ENCODE results near the gene GKN1. TPM values are rescaled to one million over a fixed set of nuclear protein-coding genes. Genes with fewer than 3 reads are reported as not detected.

GKN1 gene
- total and polyA plus RNA-seq, 2 experiments from 2014 or later: not detected

DNA sequence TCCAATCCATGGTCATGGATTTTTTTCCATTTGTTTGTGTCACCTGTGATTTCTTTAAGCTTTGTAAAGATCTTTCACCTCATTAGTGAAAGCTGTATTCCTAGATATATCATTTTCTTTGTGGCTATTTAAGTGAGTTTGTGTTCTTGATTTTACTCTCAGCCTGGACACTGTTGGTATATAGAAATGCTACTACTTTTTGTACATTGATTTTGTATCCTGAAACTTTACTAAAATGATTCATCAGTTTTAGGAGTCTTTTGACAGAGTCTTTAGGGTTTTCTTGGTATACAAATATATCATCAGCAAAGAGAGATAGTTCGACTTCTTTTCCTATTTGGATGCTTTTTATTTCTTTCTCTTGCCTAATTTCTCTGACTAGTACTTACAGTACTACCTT is 34.1 kb upstream of the GKN1 start:
- Histone ChIP-seq H3K4me2 (ENCODE audit: unreplicated experiment) (no peak overlapping the region), H3K4me3 (no peak overlapping the region), H3K36me3 (ENCODE audit: low read depth) (no peaks in the 10 kb centered on the region), H3K79me2 (ENCODE audit: insufficient read depth) (no peaks in the 10 kb centered on the region), H3K9me2 (ENCODE audit: insufficient read depth) (no peaks in the 10 kb centered on the region), H3K9me3 (ENCODE audit: low read depth) (no peaks in the 10 kb centered on the region), H3K9ac (no peak overlapping the region), H3F3A (ENCODE audit: insufficient read depth) (peaks cover 5% of the 10 kb centered on the region; the same call in 1 of the 2 replicates), H3K27ac (no peak overlapping the region), H4K20me1 (ENCODE audit: insufficient read depth) (no peaks in the 10 kb centered on the region), H2AFZ (no peak overlapping the region), H3K4me1 (ENCODE audit: insufficient read depth) (peaks cover 23% of the 10 kb centered on the region), H3K27me3 (replicated peaks; ENCODE audit: insufficient read depth) (no peaks in the 10 kb centered on the region)
- no peak for DNase-seq
- 55 to 65% methylated on average over 1 of the region's 1 CpG for WGBS, 2 experiments (ENCODE audit: low coverage in 1 of 2, low lambda C conversion rate in 2 of 2, missing lambda C conversion rate in 2 of 2)
- in situ Hi-C loops (cut with MboI): no loop called here
- TF ChIP-seq EZH2 (IDR thresholded peaks at IDR 0.05; ENCODE audit: insufficient read depth, poor library complexity, severe bottlenecking): no peak
- TF ChIP-seq EZH2phosphoT487 (IDR thresholded peaks at IDR 0.05; ENCODE audit: insufficient read depth, low read depth): no peak

DNA sequence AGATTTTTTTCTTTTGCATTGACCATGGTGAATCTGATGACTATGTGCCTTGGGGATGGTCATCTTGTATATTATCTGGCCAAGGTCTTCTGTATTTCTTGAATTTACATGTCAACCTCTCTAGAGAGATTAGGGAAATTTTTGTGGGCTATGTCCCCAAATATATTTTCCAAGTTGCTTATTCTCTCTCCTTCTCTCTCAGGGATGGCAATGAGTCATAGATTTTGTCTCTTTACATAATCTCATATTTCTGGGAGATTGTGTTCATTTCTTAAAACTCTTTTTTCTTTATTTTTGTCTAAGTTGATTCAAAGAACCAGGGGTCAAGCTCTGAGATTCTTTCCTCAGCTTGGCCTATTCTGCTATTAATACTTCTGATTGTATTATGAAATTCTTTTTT is 31.6 kb upstream of the GKN1 start:
- H3K79me2 ChIP-seq (ENCODE audit: insufficient read depth): no peaks in the 10 kb centered on the region

DNA sequence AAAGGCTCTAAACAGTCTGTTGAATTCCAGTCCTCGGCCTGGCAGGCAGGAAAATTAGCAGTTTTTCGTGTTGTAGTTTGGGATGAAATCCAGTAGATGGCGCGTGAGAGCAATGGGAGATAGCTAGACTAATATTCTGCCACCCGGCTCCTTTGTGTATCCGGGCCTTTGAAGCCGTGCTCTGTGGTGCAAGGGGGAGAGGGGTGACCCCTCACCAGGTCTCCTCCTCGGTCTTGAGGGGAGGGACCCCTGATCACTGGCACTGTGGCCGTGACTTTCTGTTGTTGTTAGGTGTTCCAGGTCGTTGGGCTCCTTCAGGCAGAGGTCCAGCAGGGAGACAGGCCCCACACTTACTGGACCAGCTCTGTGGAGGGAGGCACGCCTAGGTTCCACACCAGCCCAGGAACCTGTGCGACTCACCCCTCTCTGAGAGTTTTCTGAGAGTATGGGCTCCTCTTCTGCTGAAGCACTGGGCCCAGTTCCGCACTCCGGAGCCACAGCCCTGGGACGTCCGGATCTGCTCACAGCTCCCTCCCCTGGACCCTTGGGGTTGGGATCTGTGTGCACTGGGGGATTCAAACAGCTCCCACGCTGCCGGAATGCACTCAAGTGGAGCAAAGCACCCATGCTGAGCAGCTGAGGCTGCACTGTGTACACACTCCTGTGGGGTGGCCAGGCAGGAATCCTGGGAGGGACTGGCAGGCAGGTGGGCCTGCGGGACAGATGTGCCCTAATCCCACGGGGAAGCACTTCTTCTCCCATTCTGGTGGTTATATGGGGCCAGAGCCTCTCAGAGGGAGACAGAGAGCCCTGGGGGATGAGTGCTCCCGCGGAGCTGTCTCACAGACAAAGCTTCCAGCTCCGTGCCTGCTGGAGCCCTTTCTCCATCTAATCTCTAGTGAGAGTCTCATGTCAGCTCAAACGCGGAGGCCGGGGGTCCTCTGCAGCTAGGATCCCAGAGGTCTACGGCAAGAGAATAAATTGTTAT is 30.6 kb upstream of the GKN1 start:
- Histone ChIP-seq H3K27ac (no peak overlapping the region), H2AFZ (peak overlapping the region; percentile 85), H3F3A (ENCODE audit: insufficient read depth) (no peaks in the 10 kb centered on the region), H3K79me2 (ENCODE audit: insufficient read depth) (no peaks in the 10 kb centered on the region), H3K4me2 (ENCODE audit: unreplicated experiment) (no peak overlapping the region), H3K4me1 (ENCODE audit: insufficient read depth) (no peaks in the 10 kb centered on the region), H4K20me1 (ENCODE audit: insufficient read depth) (no peaks in the 10 kb centered on the region), H3K9me3 (ENCODE audit: low read depth) (no peaks in the 10 kb centered on the region), H3K9ac (0 out of 2 replicates have a peak overlapping the region, but pooled peaks have one; percentile 23), H3K9me2 (ENCODE audit: insufficient read depth) (no peaks in the 10 kb centered on the region), H3K36me3 (ENCODE audit: low read depth) (no peaks in the 10 kb centered on the region), H3K27me3 (replicated peaks; ENCODE audit: insufficient read depth) (no peaks in the 10 kb centered on the region), H3K4me3 (no peak overlapping the region)
- WGBS, 2 experiments (ENCODE audit: low coverage in 1 of 2, low lambda C conversion rate in 2 of 2, missing lambda C conversion rate in 2 of 2): 33 to 40% methylated on average over 27 of the region's 27 CpGs
- TF ChIP-seq EZH2 (IDR thresholded peaks at IDR 0.05; ENCODE audit: insufficient read depth, poor library complexity, severe bottlenecking): no peak
- TF ChIP-seq EZH2phosphoT487 (IDR thresholded peaks at IDR 0.05; ENCODE audit: insufficient read depth, low read depth): no peak
- in situ Hi-C loops (cut with MboI): no loop called here
- DNase-seq: peak; percentile 76

More for the DNA sequence above, 31.6 kb upstream of the GKN1 start:
- DNase-seq: no peak
- Histone ChIP-seq H3K4me1 (ENCODE audit: insufficient read depth) (peaks cover 2% of the 10 kb centered on the region; the same call in 1 of the 2 replicates), H3K9me3 (ENCODE audit: low read depth) (no peaks in the 10 kb centered on the region), H3K27me3 (replicated peaks; ENCODE audit: insufficient read depth) (no peaks in the 10 kb centered on the region), H3K9me2 (ENCODE audit: insufficient read depth) (no peaks in the 10 kb centered on the region), H3F3A (ENCODE audit: insufficient read depth) (no peaks in the 10 kb centered on the region), H2AFZ (no peak overlapping the region), H3K36me3 (ENCODE audit: low read depth) (no peaks in the 10 kb centered on the region), H3K4me2 (ENCODE audit: unreplicated experiment) (no peak overlapping the region), H3K4me3 (no peak overlapping the region), H3K9ac (no peak overlapping the region), H3K27ac (no peak overlapping the region), H4K20me1 (ENCODE audit: insufficient read depth) (no peaks in the 10 kb centered on the region)
- TF ChIP-seq EZH2phosphoT487 (IDR thresholded peaks at IDR 0.05; ENCODE audit: insufficient read depth, low read depth) (no peak), EZH2 (IDR thresholded peaks at IDR 0.05; ENCODE audit: insufficient read depth, poor library complexity, severe bottlenecking) (no peak)
- in situ Hi-C loops (cut with MboI): no loop called here

DNA sequence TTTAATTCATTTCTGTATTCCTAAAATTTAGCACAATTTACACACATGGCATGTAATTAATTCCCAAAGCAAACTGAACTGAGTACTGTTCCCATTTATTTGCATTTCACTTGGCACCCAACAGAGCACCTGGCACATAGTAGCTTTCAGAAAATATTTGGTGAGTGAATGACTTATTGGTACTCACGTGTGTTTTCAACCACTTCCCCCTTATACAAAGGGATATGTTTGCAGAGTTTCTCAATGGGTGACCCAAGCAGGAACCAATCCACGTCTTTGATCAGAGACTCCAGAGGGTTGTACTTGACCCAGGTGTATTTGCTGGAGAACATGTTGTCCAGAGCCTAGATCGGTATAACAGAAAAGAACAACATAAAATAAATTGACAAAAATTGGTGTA is 28.3 kb upstream of the GKN1 start:
- Histone ChIP-seq H3K9me3 (ENCODE audit: low read depth) (no peaks in the 10 kb centered on the region), H2AFZ (no peak overlapping the region), H3K9me2 (ENCODE audit: insufficient read depth) (no peaks in the 10 kb centered on the region), H3K36me3 (ENCODE audit: low read depth) (no peaks in the 10 kb centered on the region), H3K4me1 (ENCODE audit: insufficient read depth) (no peaks in the 10 kb centered on the region), H3K27ac (no peak overlapping the region), H3K9ac (no peak overlapping the region), H3K79me2 (ENCODE audit: insufficient read depth) (no peaks in the 10 kb centered on the region), H3K4me2 (ENCODE audit: unreplicated experiment) (no peak overlapping the region), H4K20me1 (ENCODE audit: insufficient read depth) (no peaks in the 10 kb centered on the region), H3K27me3 (replicated peaks; ENCODE audit: insufficient read depth) (no peaks in the 10 kb centered on the region), H3F3A (ENCODE audit: insufficient read depth) (no peaks in the 10 kb centered on the region), H3K4me3 (no peak overlapping the region)
- in situ Hi-C loops (cut with MboI): no loop called here
- TF ChIP-seq EZH2 (IDR thresholded peaks at IDR 0.05; ENCODE audit: insufficient read depth, poor library complexity, severe bottlenecking): no peak
- no peak for TF ChIP-seq EZH2phosphoT487 (IDR thresholded peaks at IDR 0.05; ENCODE audit: insufficient read depth, low read depth)
- WGBS, 2 experiments (ENCODE audit: low coverage in 1 of 2, low lambda C conversion rate in 2 of 2, missing lambda C conversion rate in 2 of 2): 44 to 54% methylated on average over 3 of the region's 3 CpGs
- no peak for DNase-seq
